Measurements from ENCODE around the gene THNSL1.

GRCh38 chr10:24973163-24973562, 43.2 kb upstream of the THNSL1 start:
- TF ChIP-seq POLR2A (IDR thresholded peaks at IDR 0.05; ENCODE audit: low read depth, low read length) (no peak), POLR2AphosphoS5 (IDR thresholded peaks at IDR 0.05; ENCODE audit: low read depth, low read length) (no peak), TAF1 (IDR thresholded peaks at IDR 0.05; ENCODE audit: borderline replicate concordance, low read depth, low read length) (no peak)

All from GM12892 (cell line).